ENCODE results near the gene SLC27A5. TPM values are rescaled to one million over a fixed set of nuclear protein-coding genes. Genes with fewer than 3 reads are reported as not detected.

The SLC27A5 gene
- total RNA-seq (2021) (8.4 and 9.2 TPM in 2 replicates), Bru-seq, nascent RNA (percentile 33 among the genes with signal in this experiment), BruChase-seq, experiment 1, labeled RNA remaining after a 2-hour chase (percentile 41 among the genes with signal in this experiment), BruChase-seq, experiment 2, labeled RNA remaining after a 6-hour chase (percentile 36 among the genes with signal in this experiment)
- long read RNA-seq, transcript SLC27A5-204 (3 exons, 643 nt) = major isoform, 9 of 9 reads
- long read RNA-seq, partial matches to known transcripts = 0 of 9 reads
- long read RNA-seq, other reads (novel, unspliced or antisense) = 0 of 9 reads

- Histone ChIP-seq H3K27me3 (ENCODE audit: insufficient read depth, low read depth) (no peaks in the 10 kb centered on the region), H3K4me2 (no peak within 1 kb of the TSS), H3K9me3 (ENCODE audit: insufficient read depth, low read depth) (no peaks in the 10 kb centered on the region), H2AFZ (no peak within 1 kb of the TSS), H3K27ac (no peak within 1 kb of the TSS), H3K4me1 (replicated peaks; ENCODE audit: insufficient read depth) (no peaks in the 10 kb centered on the region), H3F3A (ENCODE audit: insufficient read depth, low read depth) (no peaks in the 10 kb centered on the region), H3K79me2 (ENCODE audit: low read depth) (no peaks in the 10 kb centered on the region), H3K9me2 (ENCODE audit: insufficient read depth) (no peaks in the 10 kb centered on the region), H3K36me3 (ENCODE audit: low read depth) (no peaks in the 10 kb centered on the region), H3K4me3 (no peak within 1 kb of the TSS), H4K20me1 (ENCODE audit: insufficient read depth) (no peaks in the 10 kb centered on the region)
- no peak for DNase-seq
- no TSS peak for BruUV-seq (replicated peaks)
- CTCF ChIA-PET = no interaction called here
- intact Hi-C loops (cut with micrococcal nuclease; ENCODE audit: unreplicated experiment) = no loop called here
- POLR2A ChIA-PET (ENCODE audit: unreplicated experiment) = no interaction called here
- no peak for TF ChIP-seq CTCF (conservative IDR thresholded peaks at IDR 0.05)
- no peak for TF ChIP-seq EZH2 (IDR thresholded peaks at IDR 0.05; ENCODE audit: low read depth)
These were observed at the start of gene SLC27A5 for GRCh38 chr19:58511353-58512208. Gene SLC27A5 (minus strand): TSS chr19:58511992. CDS start chr19:58511955, 37 bp downstream.

GRCh38 chr19:58560921-58561320 lies 49.1 kb upstream of the SLC27A5 start:
- no peak overlapping the region for H3K4me2 ChIP-seq
- H3K27ac ChIP-seq = no peak overlapping the region
- H4K20me1 ChIP-seq (ENCODE audit: insufficient read depth) = no peaks in the 10 kb centered on the region
- no peaks in the 10 kb centered on the region for H3K79me2 ChIP-seq (ENCODE audit: low read depth)
- H3K9me2 ChIP-seq (ENCODE audit: insufficient read depth) = no peaks in the 10 kb centered on the region
- no peak for TF ChIP-seq EZH2 (IDR thresholded peaks at IDR 0.05; ENCODE audit: low read depth)
- no peak for TF ChIP-seq CTCF (conservative IDR thresholded peaks at IDR 0.05)
- no peaks in the 10 kb centered on the region for H3F3A ChIP-seq (ENCODE audit: insufficient read depth, low read depth)
- POLR2A ChIA-PET (ENCODE audit: unreplicated experiment) = no interaction called here
- DNase-seq = no peak
- intact Hi-C loops (cut with micrococcal nuclease; ENCODE audit: unreplicated experiment) = no loop called here
- no peaks in the 10 kb centered on the region for H3K27me3 ChIP-seq (ENCODE audit: insufficient read depth, low read depth)
- no peaks in the 10 kb centered on the region for H3K9me3 ChIP-seq (ENCODE audit: insufficient read depth, low read depth)
- no peak overlapping the region for H2AFZ ChIP-seq
- no TSS peak for BruUV-seq (replicated peaks)
- CTCF ChIA-PET = no interaction called here
- H3K4me1 ChIP-seq (replicated peaks; ENCODE audit: insufficient read depth) = no peaks in the 10 kb centered on the region
- H3K4me3 ChIP-seq = no peak overlapping the region
- no peaks in the 10 kb centered on the region for H3K36me3 ChIP-seq (ENCODE audit: low read depth)

- ChIA-PET POLR2A (ENCODE audit: unreplicated experiment) (no interaction called here), CTCF (no interaction called here)
- Histone ChIP-seq H3K27me3 (ENCODE audit: insufficient read depth, low read depth) (no peaks in the 10 kb centered on the region), H3K79me2 (ENCODE audit: low read depth) (no peaks in the 10 kb centered on the region), H3K4me3 (no peak overlapping the region), H3K4me2 (no peak overlapping the region), H3K9me2 (ENCODE audit: insufficient read depth) (no peaks in the 10 kb centered on the region), H3K27ac (no peak overlapping the region), H3F3A (ENCODE audit: insufficient read depth, low read depth) (no peaks in the 10 kb centered on the region), H4K20me1 (ENCODE audit: insufficient read depth) (no peaks in the 10 kb centered on the region), H3K9me3 (ENCODE audit: insufficient read depth, low read depth) (no peaks in the 10 kb centered on the region), H3K36me3 (ENCODE audit: low read depth) (no peaks in the 10 kb centered on the region), H3K4me1 (replicated peaks; ENCODE audit: insufficient read depth) (no peaks in the 10 kb centered on the region), H2AFZ (no peak overlapping the region)
- intact Hi-C loops (cut with micrococcal nuclease; ENCODE audit: unreplicated experiment) = no loop called here
- DNase-seq = no peak
- BruUV-seq (replicated peaks) = no TSS peak
- TF ChIP-seq EZH2 (IDR thresholded peaks at IDR 0.05; ENCODE audit: low read depth) (no peak), CTCF (conservative IDR thresholded peaks at IDR 0.05) (no peak)
These were observed 48.5 kb upstream of the SLC27A5 start for GRCh38 chr19:58560007-58560887.

Measured in PC-9 (cell line).